ENCODE results near the gene NCOR1.
"Not testable (repeated sequence)": the region's sequence is repeated elsewhere in the genome, so short reads cannot be mapped to it uniquely, and the experiment has no call there.

Gene NCOR1

DNA sequence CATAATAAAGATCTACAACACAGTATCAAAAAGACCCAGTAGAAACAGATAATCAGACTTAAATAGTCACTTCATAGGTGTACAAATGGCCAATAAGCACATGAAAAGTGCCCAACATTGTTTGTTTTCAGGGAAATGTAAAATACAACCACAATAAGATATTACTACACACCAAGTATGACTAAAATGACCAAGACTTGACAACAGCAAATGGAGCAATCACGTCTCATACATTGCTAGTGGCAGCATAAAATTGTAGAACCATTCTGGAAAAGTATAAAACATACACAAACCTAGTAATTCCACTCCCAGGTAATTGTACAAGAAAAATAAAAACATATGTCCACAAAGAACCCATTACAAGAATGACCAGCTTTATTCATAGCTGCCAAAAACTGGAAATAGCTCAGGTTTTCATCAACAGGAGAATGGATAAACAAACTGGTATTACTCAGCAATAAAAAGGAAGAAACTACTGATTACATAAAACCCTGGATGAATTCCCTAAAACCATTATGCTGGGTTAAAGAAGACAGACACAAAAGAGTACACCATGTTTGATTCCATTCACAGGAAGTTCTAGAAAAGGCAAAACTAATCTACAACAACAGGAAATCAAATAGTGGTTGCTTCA, 130.2 kb downstream of the NCOR1 start:
- DNase-seq, result no peak

DNA sequence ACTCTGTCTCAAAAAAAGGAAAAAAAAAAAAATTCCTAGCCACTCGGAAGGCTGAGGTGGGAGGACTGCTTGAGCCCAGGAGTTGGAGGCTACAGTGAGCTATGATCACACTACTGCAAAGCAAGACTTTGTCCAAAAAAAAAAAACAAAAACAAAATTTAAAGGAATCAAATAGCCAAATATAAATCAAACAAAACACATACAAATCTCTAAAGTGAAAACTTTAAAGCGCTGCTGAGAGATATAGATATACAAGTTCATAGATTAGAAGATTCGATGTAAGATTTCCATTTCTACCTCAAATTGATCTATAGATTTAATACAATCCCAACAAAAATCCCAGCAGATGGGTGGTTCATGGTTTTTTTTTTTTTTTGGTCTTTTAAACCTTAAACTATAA, 132.1 kb downstream of the NCOR1 start:
- no peak for DNase-seq

DNA sequence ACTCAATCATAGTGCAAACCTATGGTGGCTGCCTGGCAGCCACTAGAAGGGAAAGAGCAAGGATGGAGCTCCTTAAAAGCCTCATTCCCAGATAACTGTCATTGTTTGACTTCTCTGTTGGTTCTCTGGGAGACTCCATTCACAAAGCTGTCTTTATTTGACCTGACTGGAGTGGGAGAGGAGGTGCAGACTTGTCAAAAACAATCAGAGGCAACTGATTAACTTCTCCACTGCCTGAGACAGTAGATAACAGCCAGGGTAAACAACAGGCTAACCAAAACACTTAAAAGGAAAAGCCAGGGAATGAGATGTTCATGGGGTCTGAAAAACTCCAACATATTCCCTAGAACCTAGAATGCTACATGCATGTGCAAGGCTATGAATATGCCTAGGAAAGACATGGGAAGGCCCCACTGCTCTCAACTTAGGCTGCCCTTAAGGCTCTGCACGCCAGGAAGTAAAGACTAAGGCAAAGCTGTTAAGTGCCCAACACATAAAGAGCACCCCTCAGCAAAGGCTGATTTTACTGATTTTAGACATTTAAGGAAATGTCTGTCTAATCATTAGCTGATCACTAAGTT, 133.7 kb downstream of the NCOR1 start:
- DNase-seq, result no peak

DNA sequence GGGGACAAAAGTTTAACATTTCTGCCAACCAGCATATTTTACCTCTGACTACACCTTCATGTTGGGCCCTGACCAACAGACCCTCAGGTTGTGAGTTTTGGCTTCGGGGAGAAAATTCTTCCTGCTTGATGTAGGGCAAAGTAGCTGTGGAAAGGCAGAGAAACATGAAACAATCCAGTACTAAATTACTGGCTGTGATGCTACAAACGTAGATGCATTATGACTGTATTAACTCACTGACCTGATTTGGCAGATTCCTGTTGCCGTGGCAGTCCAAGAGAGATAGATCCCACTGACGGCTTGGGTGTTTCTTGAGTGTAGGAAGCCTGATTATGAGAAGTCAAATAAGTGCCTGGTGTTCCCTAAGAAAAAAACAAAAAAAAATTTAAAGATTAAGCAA, 135.0 kb downstream of the NCOR1 start:
- DNase-seq, result no peak

DNA sequence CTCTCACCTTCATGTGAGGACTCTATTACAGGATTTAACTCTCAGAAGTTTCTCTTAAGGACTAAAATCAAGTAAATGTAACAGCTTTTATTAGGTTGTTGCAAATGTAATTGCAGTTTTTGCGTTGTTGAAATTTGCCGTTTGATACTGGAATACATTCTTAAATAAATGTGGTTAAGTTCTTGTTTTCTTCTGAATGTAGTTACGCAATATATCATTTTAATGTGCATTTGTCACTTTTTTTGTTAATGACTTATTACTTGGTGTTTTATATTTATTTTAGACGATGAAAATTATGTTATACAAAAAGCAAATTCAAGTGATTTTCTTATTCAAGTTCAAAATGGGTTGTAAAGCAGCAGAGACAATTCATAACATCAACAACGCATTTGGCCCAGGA, 139.4 kb downstream of the NCOR1 start:
- no peak for DNase-seq

DNA sequence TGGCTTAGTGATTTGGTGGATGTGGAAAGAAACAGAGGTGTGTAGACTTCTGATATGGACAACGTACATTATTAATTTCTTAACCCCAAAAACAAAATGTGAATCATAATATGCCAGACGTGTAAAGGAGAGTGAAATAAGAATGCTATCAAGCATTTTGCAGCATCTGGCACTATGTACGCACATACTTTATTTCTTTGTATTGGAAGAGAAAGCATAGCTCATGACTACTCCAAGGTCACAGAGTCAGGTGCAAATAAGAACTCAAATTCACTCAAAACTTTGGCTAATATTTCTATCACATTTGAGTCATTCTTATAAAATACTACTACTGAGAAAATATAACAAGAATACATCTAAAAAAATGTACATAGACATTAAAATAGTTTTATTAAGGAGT, 140.9 kb downstream of the NCOR1 start:
- DNase-seq, result no peak

DNA sequence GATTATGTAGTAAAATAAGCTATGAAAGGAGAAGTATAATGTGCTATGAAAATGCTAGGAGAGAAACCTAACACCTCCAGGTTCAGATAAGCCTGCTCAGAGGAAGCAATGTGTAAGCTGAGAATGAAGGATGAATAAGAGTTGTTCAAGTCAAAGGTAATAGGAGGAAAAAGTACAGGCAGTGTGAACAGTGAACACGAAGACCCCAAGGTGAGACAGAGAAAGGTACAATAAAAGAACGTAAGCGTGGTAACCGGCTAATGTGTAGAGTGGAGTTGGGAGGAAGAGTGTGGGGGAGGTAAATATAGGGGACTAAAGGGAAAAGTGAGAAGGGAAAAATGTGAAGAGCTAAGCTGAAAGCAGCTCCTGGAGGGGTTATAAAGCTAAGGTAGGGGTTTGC, 141.5 kb downstream of the NCOR1 start:
- no peak for DNase-seq

DNA sequence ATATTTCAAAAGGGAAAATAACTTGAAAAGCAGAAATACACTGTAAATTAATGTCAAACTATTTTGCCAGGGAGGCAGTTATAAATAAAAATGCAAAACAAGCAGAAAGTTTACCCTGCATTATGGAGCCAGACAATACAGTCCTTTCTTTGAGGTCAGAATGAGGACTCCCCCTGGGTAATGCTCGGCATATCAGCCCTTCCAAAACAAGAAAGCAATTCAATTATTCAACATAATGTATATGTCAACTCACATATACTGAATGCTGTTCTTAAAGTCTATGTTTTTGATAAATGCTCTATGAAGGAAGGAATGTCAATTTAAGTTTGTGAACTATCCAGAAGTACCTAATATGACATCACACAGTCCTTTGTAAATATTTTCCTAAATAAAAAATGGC, 143.3 kb downstream of the NCOR1 start:
- DNase-seq, result no peak

DNA sequence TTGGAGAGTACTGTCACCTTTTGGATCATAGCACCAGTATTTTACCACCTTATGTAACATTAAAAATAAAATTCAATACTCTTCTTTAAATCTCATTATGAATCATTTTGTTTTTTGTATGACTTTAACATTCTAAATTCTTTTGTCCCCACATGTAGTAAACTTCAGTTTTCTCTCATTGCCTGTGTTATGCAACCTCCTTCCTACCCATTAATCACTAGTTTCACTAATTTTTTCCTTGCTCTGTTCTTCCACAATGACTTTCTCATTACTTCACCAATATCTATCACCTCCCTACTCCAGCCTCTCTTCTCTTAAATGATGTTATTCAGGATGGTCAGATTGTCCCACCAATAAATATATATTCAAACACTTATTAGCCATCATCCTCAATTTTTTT, 147.0 kb downstream of the NCOR1 start:
- DNase-seq, result no peak

DNA sequence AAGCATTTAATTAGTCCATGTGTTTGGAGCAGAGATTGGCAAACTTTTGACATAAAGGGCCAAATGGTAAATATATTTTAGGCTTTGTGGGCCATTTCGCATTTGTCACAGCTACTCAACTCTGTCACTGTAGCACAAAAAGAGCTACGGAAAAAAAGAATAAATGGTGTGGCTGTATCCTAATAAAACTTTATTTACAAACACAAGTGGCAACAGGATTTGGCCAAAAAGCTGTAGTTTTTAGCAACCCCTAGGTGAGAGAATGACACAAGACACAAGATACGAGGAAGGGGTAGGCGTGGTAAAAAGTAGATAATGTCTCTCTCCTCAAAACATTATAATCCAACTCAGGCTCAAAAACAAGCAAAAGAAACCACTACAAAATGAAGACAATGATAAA, 149.2 kb downstream of the NCOR1 start:
- no peak for DNase-seq

DNA sequence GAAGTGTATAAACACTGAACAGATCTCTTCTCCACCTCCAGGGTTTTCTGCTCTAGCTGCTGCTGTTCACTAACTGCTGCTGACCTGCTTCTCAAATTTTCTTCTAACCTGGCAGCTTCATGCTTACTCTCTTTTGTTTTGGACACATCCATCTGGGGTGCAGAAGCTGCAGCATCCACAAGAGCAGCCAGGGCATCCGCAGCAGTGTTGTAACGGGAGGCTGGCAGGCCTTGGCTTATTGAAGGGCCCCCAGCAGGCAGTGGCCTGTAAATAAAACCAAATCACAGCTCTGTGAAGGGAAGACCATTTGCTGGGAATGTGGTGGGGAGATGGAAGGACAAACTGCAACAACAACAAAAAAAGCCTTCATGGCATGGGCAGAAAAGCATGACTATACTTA, 153.7 kb downstream of the NCOR1 start:
- no peak for DNase-seq

DNA sequence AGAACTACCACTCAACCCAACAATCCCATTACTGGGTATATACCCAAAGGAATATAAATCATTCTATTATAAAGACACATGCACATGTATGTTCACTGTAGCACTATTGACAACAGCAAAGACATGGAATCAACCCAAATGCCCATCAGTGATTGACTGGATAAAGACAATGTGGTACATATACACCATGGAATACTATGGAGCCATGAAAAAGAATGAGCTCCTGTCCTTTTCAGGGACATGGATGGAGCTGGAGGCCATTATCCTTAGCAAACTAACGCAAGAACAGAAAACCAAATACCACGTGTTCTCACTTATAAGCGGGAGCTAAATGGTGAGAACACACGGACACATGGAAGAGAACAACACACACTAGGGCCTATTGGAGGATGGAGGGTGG, 160.2 kb downstream of the NCOR1 start:
- not testable (repeated sequence) for DNase-seq

DNA sequence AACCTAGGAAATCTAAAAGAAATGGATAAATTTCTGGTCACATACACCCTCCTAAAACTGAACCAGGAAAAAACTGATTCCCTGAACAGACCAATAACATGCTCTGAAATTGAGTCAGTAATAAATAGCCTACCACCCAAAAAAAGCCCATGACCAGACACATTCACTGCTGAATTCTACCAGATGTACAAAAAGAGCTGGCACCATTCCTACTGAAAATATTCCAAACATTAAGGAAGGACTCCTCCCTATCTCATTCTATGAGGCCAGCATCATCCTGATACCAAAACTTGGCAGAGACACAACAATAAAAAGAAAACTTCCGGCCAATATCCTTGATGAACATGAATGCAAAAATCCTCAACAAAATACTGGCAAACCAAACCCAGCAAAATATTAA, 162.8 kb downstream of the NCOR1 start:
- DNase-seq, result no peak

DNA sequence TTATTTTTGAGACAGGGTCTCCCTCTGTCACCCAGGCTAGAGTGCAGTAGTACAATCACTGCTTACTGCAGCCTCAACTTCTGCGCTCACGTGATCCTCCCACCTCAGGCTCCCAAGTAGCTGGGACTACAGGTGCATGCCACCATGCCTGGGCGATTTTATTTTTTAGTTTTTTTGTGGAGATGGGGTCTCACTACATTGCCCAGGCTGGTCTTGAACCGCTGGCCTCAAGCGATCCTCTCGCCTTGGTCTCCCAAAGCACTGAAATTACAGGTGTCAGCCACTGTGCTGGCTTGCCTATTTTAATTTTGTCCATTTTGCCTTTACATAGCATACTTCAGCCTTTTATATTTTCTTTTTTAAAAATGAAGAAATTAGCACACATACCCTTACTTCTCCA, 164.5 kb downstream of the NCOR1 start:
- no peak for DNase-seq

DNA sequence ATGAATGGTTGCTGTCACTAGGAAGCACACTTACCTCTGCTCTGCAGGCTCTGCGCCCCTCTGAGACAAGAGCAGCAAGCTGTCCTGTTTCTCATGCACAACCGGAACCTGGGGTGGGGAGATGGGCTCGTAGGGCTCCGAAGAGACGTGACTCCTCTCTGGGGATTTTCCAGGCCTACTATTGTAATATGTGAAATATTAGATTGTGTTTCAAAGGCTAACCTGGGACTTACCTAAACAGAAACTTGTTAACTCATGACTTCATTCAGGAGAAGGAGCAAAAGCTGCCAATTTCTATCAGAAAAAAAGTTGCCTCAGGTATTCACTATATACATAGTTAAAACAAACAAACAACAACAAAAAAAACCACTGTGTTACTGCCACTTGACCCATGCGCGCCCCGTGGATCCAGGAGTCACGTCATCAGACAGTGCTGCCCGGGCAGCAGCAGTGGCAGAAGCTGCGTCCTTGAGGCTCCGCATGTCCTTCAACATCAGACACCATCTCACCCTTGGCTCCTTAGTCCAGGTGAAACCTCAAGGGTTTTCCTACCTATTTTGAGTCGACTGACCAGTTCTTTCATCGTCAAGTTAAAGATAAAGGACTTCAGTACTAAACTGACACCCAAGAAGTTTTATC, 166.4 kb downstream of the NCOR1 start:
- DNase-seq, result no peak

DNA sequence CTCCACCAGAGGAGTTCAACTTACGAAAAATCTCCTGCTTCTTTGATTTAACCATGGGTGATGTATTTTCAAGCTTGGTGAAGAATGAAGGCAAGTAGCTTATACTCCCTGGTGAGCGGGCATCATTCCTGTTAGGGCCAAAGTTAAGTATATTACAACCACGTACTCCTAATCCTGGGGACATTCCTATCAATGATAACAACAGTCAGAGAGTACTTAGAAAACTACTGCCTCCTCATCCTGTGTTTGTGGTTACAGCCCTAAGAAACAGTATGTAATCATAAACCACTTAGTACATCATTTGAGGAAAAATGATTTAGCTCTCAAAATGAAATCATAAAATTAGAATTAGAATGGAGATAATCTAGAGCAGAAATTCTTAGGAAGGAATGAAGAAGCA, 168.4 kb downstream of the NCOR1 start:
- no peak for DNase-seq

DNA sequence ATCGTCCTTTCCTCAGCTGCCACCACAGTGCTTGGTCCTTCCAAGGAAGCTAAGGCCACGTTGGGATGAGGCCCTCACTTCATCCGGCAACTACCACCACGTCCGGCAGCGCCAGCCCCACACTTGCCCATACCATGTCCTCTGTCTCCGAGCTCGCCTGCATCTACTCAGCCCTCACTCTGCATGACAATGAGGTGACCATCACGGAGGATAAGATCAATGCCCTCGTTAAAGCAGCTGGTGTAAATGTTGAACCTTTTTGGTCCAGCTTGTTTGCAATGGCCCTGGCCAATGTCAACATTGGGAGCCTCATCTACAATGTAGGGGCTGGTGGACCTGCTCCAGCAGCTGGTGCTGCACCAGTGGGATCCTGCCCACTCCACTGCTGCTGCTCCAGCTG, 170.8 kb downstream of the NCOR1 start:
- DNase-seq, result no peak

DNA sequence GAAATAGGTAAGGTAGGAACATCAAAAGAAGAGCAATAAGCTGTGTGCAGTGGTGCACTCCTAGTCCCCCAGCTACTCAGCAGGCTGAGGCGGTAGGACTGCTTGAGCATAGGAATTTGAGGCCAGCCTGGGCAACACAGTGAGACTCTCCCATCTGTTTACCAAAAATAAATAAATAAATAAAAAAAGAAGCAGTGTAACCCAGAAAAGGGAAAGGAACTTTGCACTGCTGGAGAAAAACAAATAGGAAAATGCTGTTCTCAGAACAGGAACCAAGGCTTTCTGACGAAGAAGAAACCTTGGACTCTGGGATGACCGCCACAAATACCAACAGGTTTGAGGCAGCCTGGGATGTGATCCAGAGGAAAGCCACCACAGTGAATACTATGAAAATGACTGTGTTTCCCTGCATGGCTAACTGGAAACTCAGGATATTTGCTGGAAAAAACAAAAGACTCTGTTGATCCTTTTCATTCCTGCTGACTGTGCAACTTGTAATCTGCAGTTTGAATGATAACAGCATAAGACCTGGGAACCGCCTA, 174.6 kb downstream of the NCOR1 start:
- DNase-seq, result no peak

DNA sequence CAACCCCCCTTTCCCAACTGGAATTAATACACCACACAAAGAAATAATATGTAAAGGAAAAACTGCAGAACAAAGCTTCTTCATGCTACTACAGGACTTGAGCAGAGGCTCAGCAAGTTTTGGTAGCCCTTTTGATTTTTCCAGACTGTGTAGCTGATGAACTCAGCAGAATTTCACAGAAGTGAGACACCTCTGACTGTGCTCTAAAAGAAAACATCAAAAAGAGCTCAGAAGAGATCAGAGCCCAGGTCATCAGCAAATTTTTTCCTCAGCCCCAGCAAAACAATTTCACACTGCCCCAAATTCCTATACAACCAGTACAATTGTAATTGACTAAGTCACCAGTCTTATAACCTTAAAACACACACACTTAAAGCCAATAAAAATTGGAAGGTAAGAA, 177.7 kb downstream of the NCOR1 start:
- no peak for DNase-seq

DNA sequence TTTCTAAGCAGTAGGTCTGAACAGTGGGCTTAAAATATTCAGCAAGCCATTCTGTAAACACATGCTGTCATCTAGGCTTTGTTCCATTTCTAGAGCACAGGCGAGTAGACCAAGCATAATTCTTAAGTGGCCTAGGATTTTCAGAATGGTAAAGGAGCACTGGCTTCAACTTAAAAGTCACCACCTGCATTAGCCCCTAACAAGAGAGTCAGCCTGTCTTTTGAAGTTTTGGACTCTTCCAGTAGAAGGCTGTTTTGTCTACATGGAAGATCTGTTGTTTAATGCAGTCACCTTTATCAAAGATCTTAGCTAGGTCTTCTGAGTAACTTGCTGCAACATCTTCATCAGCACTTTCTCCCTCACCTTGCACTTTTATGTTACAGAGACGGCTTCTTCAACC, 179.1 kb downstream of the NCOR1 start:
- no peak for DNase-seq

DNA sequence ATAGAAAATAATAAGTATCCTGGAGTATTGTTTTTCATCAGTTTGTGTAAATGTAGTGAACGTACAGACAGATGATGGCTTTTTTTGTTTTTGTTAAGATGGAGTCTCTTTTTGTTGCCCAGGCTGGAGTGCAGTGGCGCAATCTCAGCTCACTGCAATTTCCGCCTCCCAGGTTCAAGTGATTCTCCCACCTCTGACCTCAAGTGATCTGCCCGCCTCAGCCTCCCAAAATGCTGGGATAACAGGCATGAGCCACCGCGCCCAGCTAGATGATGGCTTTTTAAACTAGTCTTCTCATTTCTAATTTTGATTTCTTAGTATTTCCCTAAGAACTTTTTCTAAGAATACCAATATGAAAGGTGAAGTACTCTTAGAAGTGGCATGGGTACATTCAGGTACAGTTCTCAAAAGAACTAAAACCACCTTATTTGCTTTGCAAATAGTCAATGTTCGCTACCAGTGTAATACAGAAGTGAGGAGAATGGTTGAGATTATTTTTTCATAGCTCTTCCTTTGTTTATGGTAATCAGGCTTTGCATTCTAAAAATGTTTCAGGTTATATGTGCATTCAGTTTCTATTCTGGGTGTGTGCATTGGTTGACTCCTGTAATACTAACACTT, 181.5 kb downstream of the NCOR1 start:
- DNase-seq, result no peak

DNA sequence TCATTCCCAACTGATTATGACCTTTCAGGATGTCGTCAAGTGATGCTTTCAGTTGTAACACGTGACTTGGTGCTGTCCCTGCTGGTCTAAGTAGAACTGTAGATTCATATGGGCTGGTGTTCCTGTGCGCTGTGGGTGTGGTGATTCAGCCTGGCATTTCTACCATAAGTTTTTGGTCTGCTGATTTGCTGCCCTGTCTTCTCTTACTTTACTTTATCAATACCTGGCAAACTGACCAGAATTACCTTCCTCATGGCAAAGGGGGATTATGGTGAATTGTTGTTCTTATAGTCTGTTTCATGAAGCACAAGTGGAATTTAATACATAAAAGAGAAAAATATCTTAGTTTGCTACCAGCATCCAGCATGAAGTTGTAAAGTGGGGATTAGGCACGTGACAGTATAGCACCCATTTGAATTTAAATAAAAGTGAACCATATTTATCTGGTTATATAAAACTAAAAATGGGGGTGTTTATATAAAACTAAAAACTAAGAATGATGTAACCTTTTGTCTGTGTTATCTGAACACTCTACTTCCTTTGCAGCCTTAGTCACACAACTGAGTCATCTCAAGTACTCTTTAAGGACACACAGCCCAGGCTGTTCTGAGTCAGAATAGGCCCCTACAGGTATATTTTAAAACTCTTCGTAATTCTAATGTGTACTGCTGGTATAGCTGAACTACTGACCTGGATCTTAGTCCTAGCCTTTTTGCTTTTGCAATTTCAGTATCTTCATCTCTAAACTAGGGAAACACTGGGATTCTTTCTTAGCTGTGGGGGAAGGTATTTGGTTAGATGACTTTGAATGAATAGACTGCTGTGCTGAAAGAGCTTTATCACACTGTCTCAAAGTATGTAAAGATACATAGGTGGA, 187.4 kb downstream of the NCOR1 start:
- no peak for DNase-seq

DNA sequence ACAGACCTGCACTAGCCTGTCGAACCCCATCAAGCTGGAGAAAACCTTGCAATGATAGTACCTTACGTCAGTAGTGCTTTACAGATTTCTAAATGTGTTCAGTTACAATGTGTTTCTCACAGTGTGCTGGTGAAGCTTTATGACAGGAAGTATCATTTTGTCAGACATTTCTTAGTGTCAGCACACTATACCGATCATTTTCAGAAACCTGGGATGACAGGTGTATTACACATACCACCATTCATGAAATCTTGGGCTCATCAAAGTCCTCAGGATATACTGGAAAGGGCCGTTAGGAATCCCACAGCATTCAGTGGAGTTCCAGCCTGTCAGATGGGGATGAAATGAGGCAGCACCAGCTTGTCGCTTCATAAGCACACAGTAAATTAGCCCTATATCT, 188.4 kb downstream of the NCOR1 start:
- DNase-seq, result no peak

Data from DMS153 (cell line).